ENCODE results near the gene ATP6V1C2.

- TF ChIP-seq CTCF (IDR thresholded peaks at IDR 0.05) (peak; percentile 34; the same call in 1 of the 2 replicates), ZFX (IDR thresholded peaks at IDR 0.05; ENCODE audit: borderline replicate concordance) (no peak)
Observed at GRCh38 chr2:10792660-10793400, 71.4 kb downstream of the ATP6V1C2 start.
